ENCODE data around the gene DNAH10.

DNAH10 gene

GRCh38 chr12:123891516-123892179 is 129.5 kb downstream of the DNAH10 start:
- Histone ChIP-seq H3K9me3 (ENCODE audit: low read length) (no peaks in the 10 kb centered on the region), H2AFZ (ENCODE audit: low read length) (no peak overlapping the region), H3K4me3 (ENCODE audit: low read depth, low read length, poor library complexity, severe bottlenecking) (no peak overlapping the region), H3K36me3 (ENCODE audit: insufficient read depth, low read length) (no peaks in the 10 kb centered on the region), H3K9me2 (ENCODE audit: low read depth, low read length) (no peaks in the 10 kb centered on the region), H3K4me1 (ENCODE audit: insufficient read depth, low read length, severe bottlenecking) (no peaks in the 10 kb centered on the region), H3K27ac (ENCODE audit: low read depth, low read length, poor library complexity, severe bottlenecking) (no peak overlapping the region), H3K4me2 (ENCODE audit: low read length) (no peak overlapping the region), H4K20me1 (ENCODE audit: insufficient read depth, low read length) (no peaks in the 10 kb centered on the region), H3K27me3 (ENCODE audit: insufficient read depth, low read length) (no peaks in the 10 kb centered on the region; the same call in 1 of the 2 replicates), H3K9ac (ENCODE audit: low read length) (no peak overlapping the region), H3F3A (ENCODE audit: insufficient read depth, low read length) (no peaks in the 10 kb centered on the region), H3K79me2 (ENCODE audit: insufficient read depth, low read length) (no peaks in the 10 kb centered on the region)
- TF ChIP-seq CTCF (IDR thresholded peaks at IDR 0.05; ENCODE audit: low read length) (no peak), EZH2 (IDR thresholded peaks at IDR 0.05; ENCODE audit: borderline replicate concordance, low read length) (no peak)

- TF ChIP-seq CTCF (IDR thresholded peaks at IDR 0.05; ENCODE audit: low read length) (no peak), EZH2 (IDR thresholded peaks at IDR 0.05; ENCODE audit: borderline replicate concordance, low read length) (no peak)
Measured at GRCh38 chr12:123892180-123892559, 130.1 kb downstream of the DNAH10 start.

DNA sequence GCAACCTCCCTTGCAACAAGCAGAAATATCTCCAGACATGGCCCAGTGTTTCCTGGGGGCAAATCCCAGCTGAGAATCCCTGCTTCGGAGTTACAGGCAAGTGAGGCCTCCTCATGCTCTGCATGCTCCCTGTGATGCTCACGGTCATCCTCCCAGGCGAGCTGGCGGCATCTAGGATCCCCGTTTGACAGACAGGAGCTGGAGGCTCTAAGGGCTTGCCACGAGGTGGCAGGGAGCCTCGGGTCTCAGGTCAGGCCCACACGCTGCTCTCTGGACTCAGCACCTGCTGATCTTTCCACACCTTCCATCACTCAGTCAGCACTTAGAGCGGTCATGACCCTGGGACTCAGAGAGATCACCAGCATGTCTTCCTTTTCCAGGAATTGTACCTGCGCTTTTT is 130.8 kb downstream of the DNAH10 start:
- Histone ChIP-seq H4K20me1 (ENCODE audit: insufficient read depth, low read length) (no peaks in the 10 kb centered on the region), H3K79me2 (ENCODE audit: insufficient read depth, low read length) (no peaks in the 10 kb centered on the region), H3K27me3 (ENCODE audit: insufficient read depth, low read length) (no peaks in the 10 kb centered on the region; the same call in 1 of the 2 replicates), H3K9me3 (ENCODE audit: low read length) (no peaks in the 10 kb centered on the region), H3K27ac (ENCODE audit: low read depth, low read length, poor library complexity, severe bottlenecking) (no peak overlapping the region), H3K36me3 (ENCODE audit: insufficient read depth, low read length) (no peaks in the 10 kb centered on the region), H3K9me2 (ENCODE audit: low read depth, low read length) (no peaks in the 10 kb centered on the region), H3K4me2 (ENCODE audit: low read length) (no peak overlapping the region), H3K4me3 (ENCODE audit: low read depth, low read length, poor library complexity, severe bottlenecking) (no peak overlapping the region), H3K4me1 (ENCODE audit: insufficient read depth, low read length, severe bottlenecking) (no peaks in the 10 kb centered on the region), H3F3A (ENCODE audit: insufficient read depth, low read length) (no peaks in the 10 kb centered on the region), H2AFZ (ENCODE audit: low read length) (no peak overlapping the region), H3K9ac (ENCODE audit: low read length) (no peak overlapping the region)
- TF ChIP-seq EZH2 (IDR thresholded peaks at IDR 0.05; ENCODE audit: borderline replicate concordance, low read length) (no peak), CTCF (IDR thresholded peaks at IDR 0.05; ENCODE audit: low read length) (no peak)

More at GRCh38 chr12:123892180-123892559, 130.1 kb downstream of the DNAH10 start:
- H3K79me2 ChIP-seq (ENCODE audit: insufficient read depth, low read length): no peaks in the 10 kb centered on the region
- no peak overlapping the region for H3K27ac ChIP-seq (ENCODE audit: low read depth, low read length, poor library complexity, severe bottlenecking)
- no peak overlapping the region for H3K9ac ChIP-seq (ENCODE audit: low read length)
- no peaks in the 10 kb centered on the region for H3F3A ChIP-seq (ENCODE audit: insufficient read depth, low read length)
- no peaks in the 10 kb centered on the region for H3K36me3 ChIP-seq (ENCODE audit: insufficient read depth, low read length)
- H3K4me2 ChIP-seq (ENCODE audit: low read length): no peak overlapping the region
- H4K20me1 ChIP-seq (ENCODE audit: insufficient read depth, low read length): no peaks in the 10 kb centered on the region
- H3K27me3 ChIP-seq (ENCODE audit: insufficient read depth, low read length): no peaks in the 10 kb centered on the region; the same call in 1 of the 2 replicates
- no peaks in the 10 kb centered on the region for H3K4me1 ChIP-seq (ENCODE audit: insufficient read depth, low read length, severe bottlenecking)
- H2AFZ ChIP-seq (ENCODE audit: low read length): no peak overlapping the region
- no peak overlapping the region for H3K4me3 ChIP-seq (ENCODE audit: low read depth, low read length, poor library complexity, severe bottlenecking)
- H3K9me3 ChIP-seq (ENCODE audit: low read length): no peaks in the 10 kb centered on the region
- no peaks in the 10 kb centered on the region for H3K9me2 ChIP-seq (ENCODE audit: low read depth, low read length)
